HG03039 (cell line): ENCODE results near the gene MIOX.
A peak's percentile ranks its signal among the peaks of the same experiment; 100 is the strongest.

Source experiments
- ATAC-seq: cut with Tn5 transposase; IDR thresholded peaks from one replicate; pipeline ENCODE4 v1.9.1; 2021; ENCODE audit warnings: mild to moderate bottlenecking, moderate library complexity; ENCODE audit not compliant: unreplicated experiment

MIOX gene

GRCh38 chr22:50471962-50472361 is 14.7 kb upstream of the MIOX start:
- ATAC-seq: no peak

GRCh38 chr22:50473088-50473487 is 13.6 kb upstream of the MIOX start:
- no peak for ATAC-seq

GRCh38 chr22:50473855-50474671 is 12.6 kb upstream of the MIOX start:
- ATAC-seq: no peak

GRCh38 chr22:50474710-50475651 is 11.7 kb upstream of the MIOX start, which contains the start of gene SBF1:
Gene SBF1 (minus strand): TSS chr22:50475035. CDS start chr22:50474840, 195 bp downstream.
- peak; percentile 68 for ATAC-seq

GRCh38 chr22:50475652-50476002 is 11.0 kb upstream of the MIOX start:
- no peak for ATAC-seq

GRCh38 chr22:50476868-50477267 is 9.8 kb upstream of the MIOX start:
- ATAC-seq: no peak

GRCh38 chr22:50477923-50478322 is 8.7 kb upstream of the MIOX start:
- ATAC-seq: no peak

GRCh38 chr22:50479721-50480120 is 6.9 kb upstream of the MIOX start:
- no peak for ATAC-seq

- no peak for ATAC-seq
These were observed 5.6 kb upstream of the MIOX start for GRCh38 chr22:50481045-50481439.

- no peak for ATAC-seq
These were observed 5.1 kb upstream of the MIOX start, which contains the start of gene ADM2 for GRCh38 chr22:50481440-50482106. Gene ADM2 (plus strand): TSS chr22:50481543. CDS start chr22:50481848, 305 bp downstream.

GRCh38 chr22:50482107-50483074 is 4.3 kb upstream of the MIOX start:
- no peak for ATAC-seq

- ATAC-seq: no peak
These were observed 3.6 kb upstream of the MIOX start for GRCh38 chr22:50483106-50483505.

GRCh38 chr22:50483556-50483955 is 3.1 kb upstream of the MIOX start:
- ATAC-seq: no peak

- no peak for ATAC-seq
These were observed 2.4 kb upstream of the MIOX start for GRCh38 chr22:50483977-50484853.

- no peak for ATAC-seq
These were observed 1.2 kb upstream of the MIOX start for GRCh38 chr22:50485221-50486131.

GRCh38 chr22:50487290-50488005 is 789 bp downstream of the MIOX start:
- no peak for ATAC-seq

GRCh38 chr22:50488006-50488677 is 1.5 kb downstream of the MIOX start:
- no peak for ATAC-seq
